ENCODE results near the gene CAPZA2. TPM values are rescaled to one million over a fixed set of nuclear protein-coding genes. Genes with fewer than 3 reads are reported as not detected.

The CAPZA2 gene
- polyA plus RNA-seq, 3 donors, result 67.0 to 807 (median 672) TPM

DNA sequence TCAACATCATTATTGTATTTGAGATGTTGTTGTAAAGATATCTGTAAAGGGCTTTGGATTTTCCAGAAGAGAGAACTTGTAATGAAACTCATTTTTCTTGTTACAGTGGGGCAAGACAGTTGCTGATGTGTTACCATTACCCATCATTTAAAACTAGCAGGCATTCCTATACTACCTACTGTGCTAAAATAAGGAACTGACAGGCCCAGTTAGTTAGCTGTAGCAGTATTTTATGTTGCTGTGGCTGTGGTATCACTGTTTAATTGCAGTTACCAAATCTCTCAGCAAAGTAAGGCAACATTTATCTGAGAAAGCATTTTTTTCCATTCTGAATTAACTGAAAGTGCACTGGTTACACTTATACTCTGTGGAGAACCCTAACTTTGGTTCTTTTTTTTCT lies 100.8 kb downstream of the CAPZA2 start:
- Histone ChIP-seq H3K36me3 (replicated peaks in 1 of 2; ENCODE audit: control insufficient read depth in 1 of 2, insufficient read depth in 2 of 2, low read length in 2 of 2) (no peaks in the 10 kb centered on the region), H3K79me2 (ENCODE audit: insufficient read depth, low read length) (peaks cover 34% of the 10 kb centered on the region), H4K20me1 (ENCODE audit: insufficient read depth, low read length) (no peaks in the 10 kb centered on the region), H3K9me3 (replicated peaks in 1 of 2; ENCODE audit: control insufficient read depth in 1 of 2, insufficient read depth in 1 of 2, low read length in 2 of 2) (no peaks in the 10 kb centered on the region), H2AFZ (ENCODE audit: insufficient read depth, low read depth, low read length, poor library complexity, severe bottlenecking) (no peak overlapping the region), H3K4me3 (replicated peaks in 1 of 3; ENCODE audit: low read depth in 2 of 3, low read length in 3 of 3) (no peak overlapping the region), H3K4me2 (replicated peaks; ENCODE audit: extremely low read depth, low read length, poor library complexity, severe bottlenecking) (no peak overlapping the region), H3K9ac (ENCODE audit: insufficient read depth, low read length, poor library complexity, severe bottlenecking) (no peak overlapping the region), H3K27ac (ENCODE audit: low read depth in 1 of 2, low read length in 2 of 2) (no peak overlapping the region), H3K27me3 (ENCODE audit: control insufficient read depth in 2 of 2, insufficient read depth in 2 of 2, low read length in 2 of 2) (no peaks in the 10 kb centered on the region), H3K4me1 (ENCODE audit: control insufficient read depth in 1 of 2, insufficient read depth in 2 of 2, low read length in 2 of 2) (no peaks in the 10 kb centered on the region)
- TF ChIP-seq, protein P1, sequence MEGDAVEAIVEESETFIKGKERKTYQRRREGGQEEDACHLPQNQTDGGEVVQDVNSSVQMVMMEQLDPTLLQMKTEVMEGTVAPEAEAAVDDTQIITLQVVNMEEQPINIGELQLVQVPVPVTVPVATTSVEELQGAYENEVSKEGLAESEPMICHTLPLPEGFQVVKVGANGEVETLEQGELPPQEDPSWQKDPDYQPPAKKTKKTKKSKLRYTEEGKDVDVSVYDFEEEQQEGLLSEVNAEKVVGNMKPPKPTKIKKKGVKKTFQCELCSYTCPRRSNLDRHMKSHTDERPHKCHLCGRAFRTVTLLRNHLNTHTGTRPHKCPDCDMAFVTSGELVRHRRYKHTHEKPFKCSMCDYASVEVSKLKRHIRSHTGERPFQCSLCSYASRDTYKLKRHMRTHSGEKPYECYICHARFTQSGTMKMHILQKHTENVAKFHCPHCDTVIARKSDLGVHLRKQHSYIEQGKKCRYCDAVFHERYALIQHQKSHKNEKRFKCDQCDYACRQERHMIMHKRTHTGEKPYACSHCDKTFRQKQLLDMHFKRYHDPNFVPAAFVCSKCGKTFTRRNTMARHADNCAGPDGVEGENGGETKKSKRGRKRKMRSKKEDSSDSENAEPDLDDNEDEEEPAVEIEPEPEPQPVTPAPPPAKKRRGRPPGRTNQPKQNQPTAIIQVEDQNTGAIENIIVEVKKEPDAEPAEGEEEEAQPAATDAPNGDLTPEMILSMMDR (IDR thresholded peaks at IDR 0.05), result no peak
- Mint-ChIP-seq H3K27me3 (ENCODE audit: low read depth in 3 of 3) (no peaks in the 10 kb centered on the region), H3K4me3 (no peak overlapping the region), H3K27ac (no peak overlapping the region), H3K9me3 (peaks cover 0 to 3% (median 0%) of the 10 kb centered on the region in 7 donors), H3K4me1 (peaks cover 9% of the 10 kb centered on the region), H3K36me3 (peaks cover 0 to 4% of the 10 kb centered on the region in 2 donors)
- DNase-seq, result no peak
- intact Hi-C loops (cut with micrococcal nuclease), result no loop called here

DNA sequence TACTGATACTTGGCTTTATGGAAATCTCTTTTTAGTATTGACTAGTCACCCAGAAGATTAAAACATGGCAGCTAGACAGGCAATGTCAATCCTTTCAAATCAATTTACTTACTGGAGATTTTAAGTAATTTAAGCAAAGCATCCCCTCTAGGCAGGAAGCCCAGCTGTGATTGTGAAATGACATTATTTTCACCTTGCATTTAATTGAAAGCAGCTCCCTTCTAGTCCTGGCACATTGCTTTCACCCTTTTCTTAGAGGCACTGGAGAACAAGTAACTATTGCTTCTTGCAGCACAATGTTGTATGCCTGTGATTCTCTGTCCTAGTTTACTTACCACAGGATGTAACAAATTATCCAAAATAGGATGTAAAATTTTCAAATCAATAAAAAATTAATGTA lies 104.2 kb downstream of the CAPZA2 start:
- H3K79me2 ChIP-seq (ENCODE audit: insufficient read depth, low read length), result peaks cover 31% of the 10 kb centered on the region
- H3K4me1 Mint-ChIP-seq, result peaks cover 35% of the 10 kb centered on the region
- no peaks in the 10 kb centered on the region for H3K36me3 ChIP-seq (replicated peaks in 1 of 2; ENCODE audit: control insufficient read depth in 1 of 2, insufficient read depth in 2 of 2, low read length in 2 of 2)
- H3K4me3 ChIP-seq (replicated peaks in 1 of 3; ENCODE audit: low read depth in 2 of 3, low read length in 3 of 3), result no peak overlapping the region
- no peaks in the 10 kb centered on the region for H3K27me3 ChIP-seq (ENCODE audit: control insufficient read depth in 2 of 2, insufficient read depth in 2 of 2, low read length in 2 of 2)
- H3K36me3 Mint-ChIP-seq, result peaks cover 0 to 3% of the 10 kb centered on the region in 2 donors
- peaks cover 0 to 3% (median 0%) of the 10 kb centered on the region in 7 donors for H3K9me3 Mint-ChIP-seq
- H2AFZ ChIP-seq (ENCODE audit: insufficient read depth, low read depth, low read length, poor library complexity, severe bottlenecking), result no peak overlapping the region
- no peak overlapping the region for H3K27ac ChIP-seq (ENCODE audit: low read depth in 1 of 2, low read length in 2 of 2)
- no peak overlapping the region for H3K9ac ChIP-seq (ENCODE audit: insufficient read depth, low read length, poor library complexity, severe bottlenecking)
- H4K20me1 ChIP-seq (ENCODE audit: insufficient read depth, low read length), result no peaks in the 10 kb centered on the region
- H3K27me3 Mint-ChIP-seq (ENCODE audit: low read depth in 3 of 3), result peaks cover 0 to 1% (median 0%) of the 10 kb centered on the region in 3 donors
- peaks cover 22 to 25% of the 10 kb centered on the region in 2 donors for H3K4me1 ChIP-seq (ENCODE audit: control insufficient read depth in 1 of 2, insufficient read depth in 2 of 2, low read length in 2 of 2)
- H3K4me3 Mint-ChIP-seq, result no peak overlapping the region
- no peaks in the 10 kb centered on the region for H3K9me3 ChIP-seq (replicated peaks in 1 of 2; ENCODE audit: control insufficient read depth in 1 of 2, insufficient read depth in 1 of 2, low read length in 2 of 2)
- no peak overlapping the region for H3K27ac Mint-ChIP-seq
- intact Hi-C loops (cut with micrococcal nuclease), result no loop called here
- TF ChIP-seq, protein P1 (IDR thresholded peaks at IDR 0.05), result no peak
- no peak overlapping the region for H3K4me2 ChIP-seq (replicated peaks; ENCODE audit: extremely low read depth, low read length, poor library complexity, severe bottlenecking)
- DNase-seq, result no peak
